Erythroblast (primary cell): Measurements from ENCODE around the gene HNRNPLL.
"Not testable (repeated sequence)": the region's sequence is repeated elsewhere in the genome, so short reads cannot be mapped to it uniquely, and the experiment has no call there.

Experiments used
- DNase-seq, 2 experiments: peaks; one replicate each; lab custom pipeline; 2025; lab: John Stamatoyannopoulos, UW
- GATA1 ChIP-seq: IDR thresholded peaks from 2 replicates; pipeline ENCODE4 v1.6.1; 2011; ENCODE audit warnings: low read depth, mild to moderate bottlenecking, control low read depth, low read length, moderate library complexity
- POLR2A ChIP-seq: IDR thresholded peaks from 2 replicates; pipeline ENCODE4 v1.6.1; 2011; ENCODE audit warnings: mild to moderate bottlenecking, low read length

Gene HNRNPLL

GRCh38 chr2:38610851-38611801, 8.4 kb upstream of the HNRNPLL start:
- no peak for TF ChIP-seq POLR2A
- TF ChIP-seq GATA1: no peak
- no peak for DNase-seq

- DNase-seq: not testable (repeated sequence)
Observed at GRCh38 chr2:38609246-38609645, 6.5 kb upstream of the HNRNPLL start.

- TF ChIP-seq GATA1 (no peak), POLR2A (no peak)
- no peak for DNase-seq
Observed at GRCh38 chr2:38608755-38609154, 6.0 kb upstream of the HNRNPLL start.

- TF ChIP-seq GATA1 (no peak), POLR2A (no peak)
- DNase-seq: no peak
Observed at GRCh38 chr2:38605298-38605830, 2.6 kb upstream of the HNRNPLL start.

- peak; percentile 90 to 91 for DNase-seq
- no peak for TF ChIP-seq GATA1
- no peak for TF ChIP-seq POLR2A
Observed at GRCh38 chr2:38603402-38604290, 918 bp upstream of the HNRNPLL start.

- no peak for TF ChIP-seq POLR2A
- no peak for TF ChIP-seq GATA1
Observed at GRCh38 chr2:38602136-38602731, 494 bp downstream of the HNRNPLL start.

GRCh38 chr2:38601463-38602135, 1.1 kb downstream of the HNRNPLL start:
- peak; percentile 51 to 65 for DNase-seq
- TF ChIP-seq POLR2A (no peak), GATA1 (no peak)

More at GRCh38 chr2:38602136-38602731, 494 bp downstream of the HNRNPLL start:
- peak; percentile 71 to 78 for DNase-seq

GRCh38 chr2:38600921-38601455, 1.7 kb downstream of the HNRNPLL start:
- no peak for DNase-seq
- TF ChIP-seq POLR2A (no peak), GATA1 (no peak)

- DNase-seq: peak; percentile 14 to 32
- TF ChIP-seq POLR2A (no peak), GATA1 (no peak)
Observed at GRCh38 chr2:38600242-38600891, 2.4 kb downstream of the HNRNPLL start.

- no peak for DNase-seq
- TF ChIP-seq POLR2A: no peak
- no peak for TF ChIP-seq GATA1
Observed at GRCh38 chr2:38599706-38600105, 3.0 kb downstream of the HNRNPLL start.

GRCh38 chr2:38598991-38599295, 3.8 kb downstream of the HNRNPLL start:
- TF ChIP-seq POLR2A (no peak), GATA1 (no peak)
- peak in 1 of 2 experiments; percentile 29 for DNase-seq

- TF ChIP-seq GATA1 (no peak), POLR2A (no peak)
- DNase-seq: no peak
Observed at GRCh38 chr2:38598200-38598990, 4.3 kb downstream of the HNRNPLL start.
